WI38 (cell line): ENCODE results near the gene DDX47.

ENCODE experiments used
- H3K4me3 ChIP-seq: 2 replicates; pipeline ENCODE4 v1.5.1; 2011; ENCODE audit warnings: low read depth, mild to moderate bottlenecking, control low read depth, low read length
- TF ChIP-seq, protein P1 (sequence below): IDR thresholded peaks from 2 replicates; pipeline ENCODE4 v1.5.1; 2012; ENCODE audit warnings: low read depth, mild to moderate bottlenecking, control low read depth, low read length

The DDX47 gene

DNA sequence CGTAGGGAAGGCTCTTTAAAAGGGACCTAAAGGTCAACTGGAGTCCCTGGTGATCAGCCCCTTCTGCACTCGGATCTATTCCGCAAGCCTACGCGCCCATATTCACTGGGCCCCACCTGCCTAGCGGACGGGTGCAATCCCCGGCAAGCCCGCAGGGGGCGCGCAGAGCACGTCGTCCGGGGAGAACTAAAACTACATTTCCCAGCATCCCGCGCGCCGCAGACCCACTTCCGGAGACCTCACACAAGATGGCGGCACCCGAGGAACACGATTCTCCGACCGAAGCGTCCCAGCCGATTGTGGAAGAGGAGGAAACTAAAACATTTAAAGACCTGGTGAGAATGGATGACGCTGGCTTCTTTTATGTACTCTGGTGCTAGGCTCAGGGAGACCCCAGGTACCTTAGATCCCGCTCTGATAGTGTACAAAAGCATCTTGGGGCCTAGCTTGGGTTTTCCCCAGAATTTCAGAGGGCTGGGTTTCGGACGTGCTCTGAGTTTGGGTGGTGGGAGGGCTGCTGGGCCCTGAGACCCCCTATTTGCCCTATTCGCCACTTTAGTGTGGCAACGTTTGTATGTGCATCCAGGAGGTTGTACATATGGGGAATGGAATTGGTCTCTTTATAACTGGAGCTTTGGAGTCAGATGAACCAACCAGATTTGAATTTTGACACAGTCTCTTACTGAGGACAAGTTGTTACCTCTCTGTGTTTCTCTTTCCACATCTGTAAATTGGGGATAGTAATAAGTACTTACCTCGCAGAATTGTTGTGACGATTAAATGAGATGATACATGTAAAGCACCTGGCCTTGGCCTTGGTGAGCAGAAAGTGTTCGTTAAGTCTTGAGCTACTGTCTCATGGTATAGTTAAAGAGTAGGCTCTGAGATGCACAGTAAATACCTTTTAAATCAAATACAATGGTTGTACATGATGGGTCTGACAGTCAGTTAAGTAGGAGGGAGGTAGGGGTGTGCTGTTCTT is at the start of gene DDX47:
Gene DDX47 (plus strand): TSS at position 227 of the 982 bp plus-strand sequence. CDS start 22 bp downstream, at position 249.
- H3K4me3 ChIP-seq = peak within 1 kb of the TSS; percentile 76
- TF ChIP-seq, protein P1, sequence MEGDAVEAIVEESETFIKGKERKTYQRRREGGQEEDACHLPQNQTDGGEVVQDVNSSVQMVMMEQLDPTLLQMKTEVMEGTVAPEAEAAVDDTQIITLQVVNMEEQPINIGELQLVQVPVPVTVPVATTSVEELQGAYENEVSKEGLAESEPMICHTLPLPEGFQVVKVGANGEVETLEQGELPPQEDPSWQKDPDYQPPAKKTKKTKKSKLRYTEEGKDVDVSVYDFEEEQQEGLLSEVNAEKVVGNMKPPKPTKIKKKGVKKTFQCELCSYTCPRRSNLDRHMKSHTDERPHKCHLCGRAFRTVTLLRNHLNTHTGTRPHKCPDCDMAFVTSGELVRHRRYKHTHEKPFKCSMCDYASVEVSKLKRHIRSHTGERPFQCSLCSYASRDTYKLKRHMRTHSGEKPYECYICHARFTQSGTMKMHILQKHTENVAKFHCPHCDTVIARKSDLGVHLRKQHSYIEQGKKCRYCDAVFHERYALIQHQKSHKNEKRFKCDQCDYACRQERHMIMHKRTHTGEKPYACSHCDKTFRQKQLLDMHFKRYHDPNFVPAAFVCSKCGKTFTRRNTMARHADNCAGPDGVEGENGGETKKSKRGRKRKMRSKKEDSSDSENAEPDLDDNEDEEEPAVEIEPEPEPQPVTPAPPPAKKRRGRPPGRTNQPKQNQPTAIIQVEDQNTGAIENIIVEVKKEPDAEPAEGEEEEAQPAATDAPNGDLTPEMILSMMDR = peak; percentile 88

DNA sequence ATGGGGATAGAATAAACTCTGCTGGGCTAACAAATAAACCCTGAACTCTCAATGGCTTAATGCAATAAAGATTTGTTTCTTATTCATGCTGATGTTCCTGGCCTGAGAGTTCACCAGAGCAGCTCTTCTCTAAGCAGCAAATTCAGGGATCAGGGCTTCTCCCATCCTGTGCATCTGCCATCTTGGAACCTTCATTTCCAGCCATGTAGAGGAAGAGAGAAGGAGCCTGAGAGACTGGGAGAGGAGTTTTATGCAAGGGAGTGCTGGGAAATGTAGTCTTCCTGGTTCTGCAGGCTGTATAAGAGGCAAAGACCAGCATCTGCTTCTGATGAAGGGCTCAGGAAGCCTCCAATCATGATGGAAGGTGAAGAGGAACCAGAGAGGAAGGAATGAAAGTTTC is 48.3 kb upstream of the DDX47 start:
- TF ChIP-seq, protein P1 = no peak
- no peak overlapping the region for H3K4me3 ChIP-seq

DNA sequence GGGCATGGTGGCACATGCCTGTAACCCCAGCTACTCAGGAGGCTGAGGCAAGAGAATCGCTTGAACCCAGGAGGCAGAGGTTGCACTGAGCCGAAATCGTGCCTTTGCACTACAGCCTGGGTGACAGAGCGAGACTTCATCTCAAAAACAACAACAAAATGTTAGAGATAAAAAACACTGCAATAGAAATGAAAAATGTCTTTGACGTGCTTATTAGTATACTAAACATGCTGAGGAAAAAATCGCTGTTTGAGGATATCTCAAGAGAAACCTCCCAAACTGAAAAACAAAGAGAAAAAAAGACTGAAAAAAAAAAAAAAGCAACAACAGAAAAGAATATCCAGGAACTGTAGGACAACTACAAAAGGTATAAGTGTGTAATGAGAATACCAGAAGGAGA is 42.9 kb upstream of the DDX47 start:
- TF ChIP-seq, protein P1 = no peak
- H3K4me3 ChIP-seq = no peak overlapping the region

DNA sequence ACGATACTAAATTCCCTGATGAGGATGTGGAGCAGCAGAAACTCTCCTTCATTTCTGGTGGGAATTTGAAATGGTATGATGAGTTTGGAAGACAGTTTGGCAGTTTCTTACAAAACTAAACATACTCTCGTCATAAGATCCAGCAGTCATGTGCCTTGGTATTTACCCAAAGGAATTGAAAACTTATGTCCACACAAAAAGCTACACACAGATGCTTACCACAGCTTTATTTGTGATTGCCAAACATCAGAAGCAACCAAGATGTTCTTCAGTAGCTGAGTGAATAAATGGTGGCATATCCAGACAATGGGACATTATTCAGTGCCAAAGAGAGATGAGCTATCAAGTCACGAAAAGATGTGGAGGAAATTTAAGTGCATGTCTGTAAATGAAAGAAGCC is 38.4 kb upstream of the DDX47 start:
- no peak overlapping the region for H3K4me3 ChIP-seq
- TF ChIP-seq, protein P1 = no peak

DNA sequence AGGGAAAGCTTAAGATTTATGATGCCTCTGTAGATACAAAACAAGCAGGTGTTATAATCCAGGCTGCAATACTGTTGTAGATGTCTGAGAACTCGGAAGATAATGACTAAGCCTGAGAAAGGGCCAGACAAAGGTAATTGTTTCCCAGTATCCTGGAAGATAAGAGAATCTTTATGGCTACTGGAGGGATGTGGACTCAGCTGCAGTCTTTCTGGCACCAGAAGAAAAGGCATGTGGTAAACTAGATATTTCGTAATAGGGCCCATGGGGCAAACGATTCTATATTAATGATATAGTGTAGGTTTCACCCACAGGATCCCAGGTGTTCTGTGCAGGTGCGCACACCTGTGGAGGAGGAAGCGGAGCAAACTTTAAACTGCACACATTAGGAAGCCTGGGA is 36.9 kb upstream of the DDX47 start:
- no peak overlapping the region for H3K4me3 ChIP-seq
- TF ChIP-seq, protein P1 = no peak

DNA sequence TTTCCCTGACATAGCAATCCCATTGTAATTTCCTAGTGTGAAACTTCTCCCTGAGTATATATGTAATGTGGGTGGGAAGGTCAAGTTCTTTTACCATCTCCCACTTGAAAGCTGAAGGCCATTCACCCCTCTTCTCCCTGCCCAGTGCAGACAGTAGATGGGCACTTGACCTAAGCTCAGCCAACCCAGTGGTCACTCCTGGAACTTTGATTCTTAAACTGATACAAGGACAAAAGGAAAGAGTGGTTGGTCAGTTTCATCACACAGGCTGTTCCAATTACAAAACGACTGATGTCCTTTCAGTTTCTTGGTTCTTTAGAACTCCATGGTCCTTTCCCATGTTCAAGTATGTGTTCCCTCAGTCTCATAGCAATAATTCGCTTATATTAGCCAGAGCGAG is 36.1 kb upstream of the DDX47 start:
- TF ChIP-seq, protein P1 = no peak
- no peak overlapping the region for H3K4me3 ChIP-seq

DNA sequence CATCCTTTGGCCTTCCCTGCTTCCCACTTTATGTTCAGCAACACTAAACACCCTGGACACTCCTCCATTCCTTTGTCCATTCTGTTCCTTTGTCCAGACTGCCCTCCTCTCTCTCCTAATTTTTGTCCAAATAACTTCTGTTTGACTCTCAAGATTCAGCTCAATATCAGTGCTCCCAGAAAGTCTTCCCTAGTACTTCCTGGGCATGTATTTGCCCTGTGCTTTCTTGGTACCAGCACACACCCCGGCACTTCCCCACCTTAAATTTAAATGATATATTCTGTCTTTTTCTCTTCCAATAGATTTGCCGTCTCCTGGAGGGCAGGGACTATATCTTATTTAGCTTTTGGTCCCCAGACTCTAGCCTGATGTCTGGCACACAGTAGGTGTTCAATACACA is 34.1 kb upstream of the DDX47 start:
- TF ChIP-seq, protein P1 = no peak
- H3K4me3 ChIP-seq = no peak overlapping the region
